ENCODE results near the gene CENPE.

GRCh38 chr4:103204111-103204510, 6.0 kb upstream of the CENPE start:
- peak; percentile 60 for TF ChIP-seq CTCF (conservative IDR thresholded peaks at IDR 0.05; ENCODE audit: low read depth, low read length)
- no peak for TF ChIP-seq EZH2 (IDR thresholded peaks at IDR 0.05; ENCODE audit: borderline replicate concordance, low read depth, low read length, poor library complexity, severe bottlenecking)

All from A673 (cell line).